Activated T-cell treated with anti-CD3 and anti-CD28 coated beads, Interleukin-2, amount 50 U/mL, for 4 hours (primary cell): ENCODE results near the gene RALBP1. TPM values are rescaled to one million over a fixed set of nuclear protein-coding genes. Genes with fewer than 3 reads are reported as not detected.

Experiments used
- total RNA-seq, 3 donors: library from RNA; stranded (reverse); gene quantifications; one replicate each; pipeline ENCODE4 v1.2.1, GENCODE V29; 2021

The RALBP1 gene
- total RNA-seq, 3 donors from 2014 or later = 31.1 to 32.6 (median 31.7) TPM

Other genes starting within 250 kb of the RALBP1 start
- gene TWSG1, start 140.7 kb upstream of the RALBP1 start, total RNA-seq = 1 to 10 TPM; 6.1 to 8.2 (median 7.6) TPM
- 10 to 100 TPM; 32.6 to 38.3 (median 36.8) TPM for gene PPP4R1, start 139.0 kb downstream of the RALBP1 start, total RNA-seq
- gene RAB31, start 232.8 kb downstream of the RALBP1 start, total RNA-seq = 1 to 10 TPM in 2 of 3 donors, under 1 TPM in 1; 0.40 to 1.8 (median 1.2) TPM